OCI-LY1 (cell line): ENCODE measurements around the gene NAA10.

Source experiments
- H2AFZ ChIP-seq: fragments of 200-600 bp; sonication (generic), shearing (Covaris generic); 2 replicates; pipeline ENCODE4 v1.6.0; 2014; ENCODE audit warnings: antibody characterized with exemption, mild to moderate bottlenecking, low read length
- H3F3A ChIP-seq: fragments of 200-600 bp; sonication (generic), shearing (Covaris generic); 2 replicates; pipeline ENCODE4 v1.6.0; 2014; ENCODE audit warnings: mild to moderate bottlenecking, antibody characterized with exemption, low read length, moderate library complexity; ENCODE audit not compliant: insufficient read depth
- H3K27ac ChIP-seq: fragments of 200-600 bp; sonication (generic); 2 replicates; pipeline ENCODE4 v1.5.1; 2014; ENCODE audit warnings: low read length, mixed run types, mild to moderate bottlenecking, low read depth; ENCODE audit not compliant: poor library complexity, severe bottlenecking
- H3K27me3 ChIP-seq: fragments of 200-600 bp; sonication (generic); 2 replicates; pipeline ENCODE4 v1.6.0; 2014; ENCODE audit warnings: antibody characterized with exemption, mild to moderate bottlenecking, low read length, moderate library complexity; ENCODE audit not compliant: insufficient read depth
- H3K36me3 ChIP-seq: fragments of 200-600 bp; sonication (generic); 2 replicates; pipeline ENCODE4 v1.6.1; 2014; ENCODE audit warnings: mild to moderate bottlenecking, antibody characterized with exemption, low read length, moderate library complexity, mixed read lengths; ENCODE audit not compliant: insufficient read depth
- H3K4me1 ChIP-seq: fragments of 200-600 bp; sonication (generic); 2 replicates; pipeline ENCODE4 v1.5.1; 2014; ENCODE audit warnings: mild to moderate bottlenecking, low read length, moderate library complexity; ENCODE audit not compliant: insufficient read depth, severe bottlenecking
- H3K4me2 ChIP-seq: fragments of 200-600 bp; sonication (generic), shearing (Covaris generic); 2 replicates; pipeline ENCODE4 v1.6.1; 2014; ENCODE audit warnings: low read length
- H3K4me3 ChIP-seq: fragments of 200-600 bp; sonication (generic); 2 replicates; pipeline ENCODE4 v1.5.1; 2014; ENCODE audit warnings: low read length, low read depth, mild to moderate bottlenecking, mixed read lengths; ENCODE audit not compliant: poor library complexity, severe bottlenecking
- H3K79me2 ChIP-seq: fragments of 200-600 bp; shearing (Covaris generic); 2 replicates; pipeline ENCODE4 v1.6.1; 2016; ENCODE audit warnings: mixed run types, low read length, mixed read lengths; ENCODE audit not compliant: insufficient read depth
- H3K9ac ChIP-seq: fragments of 200-600 bp; sonication (generic), shearing (Covaris generic); 2 replicates; pipeline ENCODE4 v1.6.1; 2014; ENCODE audit warnings: mild to moderate bottlenecking, low read length, mixed read lengths
- H3K9me2 ChIP-seq: fragments of 200-600 bp; sonication (generic), shearing (Covaris generic); 2 replicates; pipeline ENCODE4 v1.6.1; 2014; ENCODE audit warnings: low read depth, mild to moderate bottlenecking, low read length, mixed read lengths
- H3K9me3 ChIP-seq: fragments of 200-600 bp; shearing (Covaris generic); 2 replicates; pipeline ENCODE4 v1.6.1; 2014; ENCODE audit warnings: low read length, mixed read lengths
- H4K20me1 ChIP-seq: fragments of 200-600 bp; sonication (generic), shearing (Covaris generic); 2 replicates; pipeline ENCODE4 v1.6.0; 2016; ENCODE audit warnings: mild to moderate bottlenecking, low read length; ENCODE audit not compliant: insufficient read depth
- CTCF ChIP-seq: fragments of 200-600 bp; sonication (generic), shearing (Covaris generic); IDR thresholded peaks from 2 replicates; pipeline ENCODE4 v1.5.1; 2017; ENCODE audit warnings: mild to moderate bottlenecking, antibody characterized with exemption, low read length, moderate library complexity, mixed read lengths
- EZH2 ChIP-seq: fragments of 200-600 bp; sonication (generic), shearing (Covaris generic); IDR thresholded peaks from 2 replicates; pipeline ENCODE4 v1.8.0; 2017; ENCODE audit warnings: borderline replicate concordance, mixed run types, mild to moderate bottlenecking, antibody characterized with exemption, low read length, moderate library complexity, mixed read lengths

NAA10 gene

GRCh38 chrX:153879741-153880439 is 54.9 kb downstream of the NAA10 start:
- Histone ChIP-seq H3K9me2 (no peaks in the 10 kb centered on the region), H3K4me1 (no peaks in the 10 kb centered on the region), H4K20me1 (no peaks in the 10 kb centered on the region), H3K4me3 (no peak overlapping the region), H3K27ac (no peak overlapping the region), H3K79me2 (no peaks in the 10 kb centered on the region), H3K27me3 (no peaks in the 10 kb centered on the region), H3F3A (no peaks in the 10 kb centered on the region), H3K4me2 (no peak overlapping the region), H3K9ac (no peak overlapping the region), H2AFZ (no peak overlapping the region), H3K9me3 (no peaks in the 10 kb centered on the region), H3K36me3 (no peaks in the 10 kb centered on the region)
- TF ChIP-seq EZH2 (no peak), CTCF (no peak)
